Daoy (cell line): ENCODE data around the gene LYRM4. TPM values are rescaled to one million over a fixed set of nuclear protein-coding genes. Genes with fewer than 3 reads are reported as not detected.

Experiments
- DNase-seq: peaks from one replicate; pipeline ENCODE4 v3.0.0-alpha.2; 2015; ENCODE audit warnings: low read depth
- total RNA-seq: library from RNA; depleted of rRNA; stranded (reverse); fragments of >200 nt; shearing (Covaris generic); gene quantifications from 2 replicates; pipeline ENCODE4 v1.2.3, GENCODE V29; 2014

Gene LYRM4
- total RNA-seq, 1 experiment from 2014 or later: 24.6 TPM

DNA sequence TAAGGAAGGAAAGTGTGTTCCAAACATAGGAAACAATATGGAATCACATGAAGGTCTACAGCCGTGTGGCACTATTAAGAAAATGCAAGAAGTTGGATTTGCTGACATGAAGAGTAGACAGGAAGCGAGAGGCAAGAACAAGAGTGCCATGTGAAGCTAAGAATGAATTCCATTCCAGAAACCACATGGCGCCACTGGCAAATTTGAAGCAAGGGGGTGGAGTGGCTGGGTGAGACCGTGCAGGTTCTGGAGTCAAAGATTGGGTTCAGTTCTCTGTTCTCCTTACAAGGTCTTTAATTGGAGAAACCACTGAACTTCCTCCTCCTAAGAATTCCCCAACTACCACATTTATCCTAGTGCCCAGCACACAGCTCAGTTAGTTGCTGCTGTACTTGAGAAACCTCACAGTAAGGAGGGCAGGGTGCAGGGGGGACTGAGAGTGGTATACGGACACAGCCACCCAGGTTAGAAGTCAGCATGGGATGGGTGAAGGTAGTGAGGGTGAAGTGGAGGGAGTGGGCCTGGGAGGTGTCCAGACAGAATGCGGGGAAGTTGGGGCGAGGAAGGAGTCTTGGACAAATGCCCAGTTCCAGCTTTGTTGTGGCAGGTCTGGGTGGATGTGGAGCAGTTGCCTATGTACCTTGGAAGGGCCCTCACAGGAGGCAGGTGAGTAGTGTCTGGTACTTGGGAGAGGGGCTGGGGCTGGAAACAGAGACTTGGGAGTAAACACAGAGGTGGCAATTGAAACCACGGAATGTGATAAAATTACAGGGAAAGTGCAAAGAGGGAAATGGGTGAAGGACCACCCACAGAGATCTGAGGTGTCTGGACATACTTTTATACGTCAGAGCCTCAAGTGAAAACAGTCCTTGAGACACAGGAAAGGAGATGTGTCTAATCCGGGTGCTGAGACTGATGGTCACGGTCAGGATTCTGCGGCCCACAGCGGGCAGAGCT, 14.3 kb downstream of the LYRM4 start:
- peak; percentile 40 for DNase-seq

DNA sequence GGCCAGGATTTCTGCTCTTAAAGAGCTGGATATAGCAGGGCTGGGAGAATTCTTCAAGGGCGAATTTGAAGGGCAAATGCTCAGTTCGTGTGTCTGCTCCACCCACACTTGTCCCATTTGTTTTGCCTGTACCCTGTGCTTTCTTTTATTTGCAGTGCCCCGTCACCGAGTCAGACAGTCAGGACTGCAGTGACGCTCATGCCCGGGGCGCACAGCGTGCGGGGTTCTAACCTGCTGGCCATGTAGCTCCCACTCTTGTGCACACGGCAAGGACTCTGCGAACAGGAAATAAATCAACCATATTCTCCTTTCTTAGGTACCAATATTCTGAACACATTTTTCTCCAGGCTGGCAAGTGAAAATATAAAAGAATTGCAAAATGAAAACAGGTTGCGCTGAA, 17.7 kb downstream of the LYRM4 start:
- no peak for DNase-seq

DNA sequence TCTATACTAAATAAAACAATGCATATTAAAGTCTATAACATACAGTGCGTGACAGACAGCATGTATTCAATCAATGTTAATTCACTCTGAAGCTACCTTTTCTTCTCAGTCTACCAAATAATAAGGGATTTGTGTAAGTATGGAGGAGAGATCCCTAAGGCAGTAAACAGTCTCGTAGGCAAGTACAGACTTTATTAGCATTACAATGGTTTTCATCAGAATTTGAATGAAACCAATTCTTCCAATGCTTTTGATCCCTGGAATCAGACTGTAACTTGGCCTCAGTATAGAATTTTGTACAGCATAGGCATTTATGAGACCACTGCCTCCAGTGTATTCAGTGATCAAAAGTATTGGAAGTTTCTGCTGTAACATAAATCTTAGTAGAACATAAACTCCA, 19.5 kb downstream of the LYRM4 start:
- no peak for DNase-seq

GRCh38 chr6:5238336-5238735, 22.4 kb downstream of the LYRM4 start:
- DNase-seq: no peak

- DNase-seq: no peak
Measured at GRCh38 chr6:5237805-5238204, 22.9 kb downstream of the LYRM4 start.

DNA sequence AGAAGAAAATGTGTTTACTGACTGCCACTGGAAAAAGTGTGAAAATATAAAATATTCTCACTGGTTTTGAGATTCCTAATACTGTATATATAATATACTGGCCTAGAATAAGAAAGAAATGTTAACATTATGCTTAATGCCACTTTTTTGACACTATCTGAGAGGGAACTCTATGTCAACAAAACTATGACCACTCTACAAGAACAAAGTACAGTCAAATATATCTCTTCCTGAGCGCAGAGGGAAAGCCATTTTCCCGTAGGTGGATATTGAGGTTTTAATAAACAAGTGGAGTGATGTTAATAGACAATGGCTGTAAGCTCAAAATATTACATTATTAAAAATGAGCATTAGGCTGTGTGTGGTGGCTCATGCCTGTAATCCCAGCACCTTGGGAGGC, 24.9 kb downstream of the LYRM4 start:
- DNase-seq: no peak

DNA sequence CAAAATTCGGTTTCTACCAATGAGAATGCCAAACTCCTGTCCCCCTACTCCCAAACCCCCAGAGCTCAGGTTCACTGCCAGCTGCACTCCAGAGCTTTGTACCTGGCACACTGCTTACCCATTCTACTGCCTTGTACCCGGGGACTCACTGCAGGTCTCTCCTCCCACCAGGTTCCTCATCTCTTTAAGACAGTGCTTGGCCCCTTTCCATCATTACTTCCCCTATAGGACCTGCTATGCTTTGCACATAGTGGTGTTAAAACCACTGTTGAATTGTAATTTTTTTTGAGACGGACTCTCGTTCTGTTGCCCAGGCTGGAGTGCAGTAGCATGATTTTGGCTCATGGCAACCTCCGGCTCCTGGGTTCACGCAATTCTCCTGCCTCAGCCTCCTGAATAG, 25.9 kb downstream of the LYRM4 start:
- DNase-seq: no peak

DNA sequence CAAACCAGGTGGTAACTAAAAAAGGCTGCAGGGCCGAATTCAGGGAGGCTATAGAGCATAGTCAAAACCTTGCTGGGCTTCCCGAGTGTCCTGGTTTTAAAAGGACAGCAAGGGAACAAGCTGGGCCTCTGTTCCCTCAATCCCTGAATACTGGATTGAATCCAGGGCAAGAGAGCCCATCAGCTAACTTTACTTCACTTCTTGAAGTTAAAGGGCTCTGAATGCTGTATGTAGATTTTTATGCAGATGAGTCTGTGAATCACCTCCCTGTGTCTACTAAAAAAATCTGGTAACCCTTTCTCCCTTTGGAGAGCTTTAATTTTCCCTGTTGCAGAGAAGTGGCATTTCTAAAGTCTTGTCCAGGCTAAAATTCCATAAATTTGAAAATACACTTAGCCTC, 29.5 kb downstream of the LYRM4 start:
- DNase-seq: no peak

- no peak for DNase-seq
Measured at GRCh38 chr6:5230081-5230480, 30.7 kb downstream of the LYRM4 start.

DNA sequence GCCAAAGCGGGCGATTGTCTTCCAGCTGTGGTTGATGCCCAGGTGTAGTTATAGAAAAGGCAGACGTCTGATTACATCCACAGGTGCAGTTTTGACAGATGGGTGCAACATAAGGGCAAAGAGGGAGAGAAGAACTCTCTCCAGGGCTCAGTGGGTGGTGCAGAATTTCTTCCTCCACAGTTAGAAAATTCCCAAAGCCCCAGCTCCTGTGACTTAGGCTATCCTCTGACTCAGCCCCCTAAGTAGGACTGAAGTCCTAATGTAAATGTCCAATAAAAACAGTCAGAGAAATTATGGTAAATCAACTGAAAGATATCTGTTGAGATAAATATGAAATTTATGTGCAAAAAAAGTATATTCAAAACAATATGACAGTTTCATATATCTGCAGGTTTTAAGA, 31.4 kb downstream of the LYRM4 start:
- DNase-seq: no peak

DNA sequence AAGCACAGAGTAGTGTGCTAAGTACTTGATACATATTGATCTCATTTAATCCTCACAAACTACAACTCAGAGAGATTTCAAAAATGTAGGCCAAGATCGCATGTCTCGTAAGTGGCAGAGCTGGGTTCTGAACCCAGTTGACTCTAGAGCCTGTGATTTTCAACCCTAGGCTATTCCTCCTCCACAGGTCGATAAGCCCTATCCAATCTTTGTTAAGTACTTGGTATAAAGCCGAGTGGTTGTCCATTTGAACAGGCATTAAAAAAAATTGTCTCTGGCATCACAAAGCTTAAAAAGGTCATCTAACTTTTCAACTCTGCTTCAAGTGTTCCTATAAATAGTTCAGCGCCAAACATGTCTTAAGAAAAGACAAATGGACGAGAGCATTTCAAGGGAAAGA, 37.4 kb downstream of the LYRM4 start:
- DNase-seq: no peak

- DNase-seq: no peak
Measured at GRCh38 chr6:5220443-5220842, 40.3 kb downstream of the LYRM4 start.

- no peak for DNase-seq
Measured at GRCh38 chr6:5219011-5219691, 41.6 kb downstream of the LYRM4 start.

- DNase-seq: no peak
Measured at GRCh38 chr6:5217356-5217755, 43.4 kb downstream of the LYRM4 start.

DNA sequence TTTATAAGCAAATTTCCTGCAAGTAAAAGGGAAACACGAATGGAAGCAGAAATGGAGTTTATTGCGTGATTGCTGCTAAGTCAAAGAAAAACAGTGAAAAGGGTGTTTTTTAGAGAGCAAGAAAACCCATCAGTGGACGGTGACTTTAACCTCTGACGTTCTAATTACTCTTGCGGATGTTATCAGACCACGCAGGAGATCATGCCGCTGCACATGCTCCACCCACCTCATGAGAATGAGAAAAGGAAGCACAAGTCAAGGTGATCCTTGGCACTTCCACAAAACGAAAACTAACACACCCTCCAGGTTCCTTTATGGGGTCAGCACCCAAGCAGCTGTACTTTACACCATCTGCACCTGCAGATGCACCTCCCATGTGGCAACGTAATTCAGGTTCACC, 45.0 kb downstream of the LYRM4 start:
- no peak for DNase-seq

DNA sequence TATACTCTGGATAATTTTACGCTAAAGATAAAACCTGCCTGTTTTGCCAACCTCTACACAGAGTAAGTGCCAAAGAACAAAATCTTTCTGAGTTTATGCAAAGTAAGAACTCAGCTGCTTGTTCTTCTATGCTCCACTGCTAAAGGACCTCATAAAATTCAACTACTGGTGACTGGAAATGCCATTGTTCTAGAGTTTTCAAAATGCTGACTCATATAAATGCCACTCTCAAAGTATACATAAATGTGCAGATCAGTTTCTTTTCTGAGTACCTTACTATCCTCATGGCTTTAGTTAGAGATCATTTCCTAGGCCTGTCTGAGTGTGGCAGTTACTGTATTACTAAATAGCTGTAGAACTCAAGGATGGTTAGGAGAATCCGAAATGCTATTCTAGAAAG, 45.6 kb downstream of the LYRM4 start:
- no peak for DNase-seq

GRCh38 chr6:5214570-5215052, 46.1 kb downstream of the LYRM4 start:
- peak; percentile 68 for DNase-seq

DNA sequence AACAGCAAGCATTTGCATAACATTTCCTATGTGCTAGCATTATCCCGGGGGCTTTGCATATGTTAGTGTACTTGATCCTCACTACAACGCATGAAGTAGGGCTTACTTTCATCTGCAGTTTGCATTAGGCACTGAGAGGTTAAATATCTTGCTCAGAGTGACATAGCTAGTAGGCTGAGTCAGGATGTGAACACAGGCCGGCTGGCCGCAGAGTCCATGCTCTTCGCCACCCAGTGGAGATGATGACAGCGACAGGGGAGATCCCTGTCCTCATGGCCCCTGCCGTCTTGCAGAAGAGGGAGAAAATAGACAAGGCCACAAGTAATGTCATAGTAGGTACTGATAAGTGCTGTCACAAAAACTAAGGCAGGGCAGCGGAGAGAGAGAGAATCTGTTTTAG, 46.9 kb downstream of the LYRM4 start:
- DNase-seq: no peak

DNA sequence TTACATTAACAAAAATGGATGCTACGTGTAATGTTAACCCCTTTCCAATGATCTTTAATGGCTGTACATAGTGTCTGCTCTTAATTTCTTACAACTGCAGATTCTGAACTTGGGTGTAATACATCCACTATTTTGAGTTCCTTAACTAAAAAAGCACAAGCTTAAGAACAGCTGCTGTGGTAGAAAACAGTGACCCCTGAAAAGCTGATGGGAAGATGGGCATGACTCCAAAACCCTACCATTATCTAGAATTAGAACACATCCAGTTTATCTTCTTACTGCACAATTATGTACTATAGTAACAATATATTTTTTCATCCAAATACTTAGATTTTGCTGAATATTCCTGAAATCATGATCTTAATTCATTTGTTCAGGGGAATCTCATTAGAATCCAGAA, 49.3 kb downstream of the LYRM4 start:
- no peak for DNase-seq

GRCh38 chr6:5208471-5208971, 52.2 kb downstream of the LYRM4 start:
- DNase-seq: no peak

GRCh38 chr6:5208057-5208456, 52.7 kb downstream of the LYRM4 start:
- no peak for DNase-seq

- no peak for DNase-seq
Measured at GRCh38 chr6:5206920-5207561, 53.7 kb downstream of the LYRM4 start.
